DMS53 treated with DMSO at 0.1 percent for 48 hours (cell line): ENCODE results near the gene DDX23.

Source experiments
- DNase-seq: peaks from one replicate; lab custom pipeline; 2025; ENCODE audit not compliant: unreplicated experiment; lab: John Stamatoyannopoulos, UW

The DDX23 gene

GRCh38 chr12:48824905-48825304 is 27.1 kb downstream of the DDX23 start:
- no peak for DNase-seq

- DNase-seq: peak; percentile 91
Measured at GRCh38 chr12:48824112-48824511, 27.9 kb downstream of the DDX23 start.

GRCh38 chr12:48823281-48823680 is 28.7 kb downstream of the DDX23 start:
- DNase-seq: no peak

- no peak for DNase-seq
Measured at GRCh38 chr12:48822711-48823110, 29.3 kb downstream of the DDX23 start.

GRCh38 chr12:48822139-48822538 is 29.8 kb downstream of the DDX23 start:
- no peak for DNase-seq

- DNase-seq: no peak
Measured at GRCh38 chr12:48819986-48820725, 31.8 kb downstream of the DDX23 start.

GRCh38 chr12:48818831-48819590 is 33.0 kb downstream of the DDX23 start:
- no peak for DNase-seq

- DNase-seq: peak; percentile 33
Measured at GRCh38 chr12:48817873-48818830, 33.8 kb downstream of the DDX23 start, which contains the start of gene CACNB3. Gene CACNB3, plus strand, starts transcription at chr12:48818496. Its CDS starts 434 bp downstream, at chr12:48818930.

GRCh38 chr12:48816143-48816854 is 35.7 kb downstream of the DDX23 start:
- no peak for DNase-seq

GRCh38 chr12:48815126-48816110 is 36.5 kb downstream of the DDX23 start:
- DNase-seq: peak; percentile 80

- DNase-seq: peak; percentile 45
Measured at GRCh38 chr12:48814262-48815125, 37.5 kb downstream of the DDX23 start.

- no peak for DNase-seq
Measured at GRCh38 chr12:48813465-48814261, 38.3 kb downstream of the DDX23 start.

- no peak for DNase-seq
Measured at GRCh38 chr12:48812389-48812788, 39.6 kb downstream of the DDX23 start.

GRCh38 chr12:48811437-48812090 is 40.4 kb downstream of the DDX23 start:
- DNase-seq: no peak

GRCh38 chr12:48810903-48811431 is 41.0 kb downstream of the DDX23 start:
- no peak for DNase-seq

GRCh38 chr12:48807981-48808380 is 44.0 kb downstream of the DDX23 start:
- DNase-seq: no peak

- no peak for DNase-seq
Measured at GRCh38 chr12:48803675-48804074, 48.3 kb downstream of the DDX23 start.
